GM18873 (cell line): ENCODE results near the gene C10orf143.

Source experiments
- ATAC-seq: cut with Tn5 transposase; IDR thresholded peaks from one replicate; pipeline ENCODE4 v1.9.1; 2021; ENCODE audit warnings: mild to moderate bottlenecking, moderate library complexity, moderate number of reproducible peaks; ENCODE audit not compliant: unreplicated experiment, low FRiP score

Gene C10orf143

GRCh38 chr10:130018730-130019185 is 91.9 kb downstream of the C10orf143 start:
- ATAC-seq, result no peak

DNA sequence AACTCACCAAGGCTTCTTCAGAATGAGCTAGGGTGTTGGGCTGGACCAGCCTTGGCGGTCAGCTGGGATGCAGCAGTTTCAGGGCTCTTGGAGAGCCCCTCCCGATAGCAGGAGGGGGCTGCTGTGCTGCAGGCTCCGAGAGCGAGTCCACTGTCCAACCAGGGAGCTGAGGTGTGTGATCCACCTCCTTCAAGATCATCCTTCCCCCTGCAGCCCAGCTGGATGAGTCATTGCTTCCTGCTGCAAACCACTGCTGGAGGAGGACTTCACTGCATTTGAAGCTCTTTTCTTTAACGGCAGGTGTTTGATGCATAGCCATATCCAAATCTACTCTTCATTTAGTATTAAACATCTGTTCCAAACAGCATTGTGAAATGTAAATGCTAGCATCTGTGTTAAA is 92.4 kb downstream of the C10orf143 start:
- no peak for ATAC-seq

DNA sequence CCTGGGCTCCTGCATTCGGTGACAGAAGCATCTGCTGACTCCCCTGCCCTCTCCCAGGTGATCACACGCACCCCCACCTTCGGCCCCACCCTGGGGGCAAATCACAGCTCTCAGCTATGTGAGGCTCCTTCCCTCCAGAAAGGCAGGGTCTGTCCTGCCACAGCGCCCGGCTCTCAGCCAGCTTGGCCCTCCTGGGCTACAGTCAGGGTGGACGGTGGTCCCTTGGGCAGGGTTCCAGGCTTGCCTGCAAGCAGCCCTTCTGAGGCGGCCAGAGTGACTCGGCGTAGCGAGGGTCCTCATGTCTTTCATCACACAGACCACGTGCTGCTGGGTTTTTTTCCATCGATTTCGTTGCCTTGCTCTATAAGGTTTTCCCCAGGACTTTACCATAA is 93.0 kb downstream of the C10orf143 start:
- no peak for ATAC-seq

GRCh38 chr10:130016993-130017630 is 93.5 kb downstream of the C10orf143 start:
- no peak for ATAC-seq

GRCh38 chr10:130016095-130016494 is 94.5 kb downstream of the C10orf143 start:
- no peak for ATAC-seq

- ATAC-seq, result no peak
These were observed 95.4 kb downstream of the C10orf143 start for GRCh38 chr10:130015075-130015695.

GRCh38 chr10:130014263-130015074 is 96.2 kb downstream of the C10orf143 start:
- no peak for ATAC-seq
